Progenitor cell of endocrine pancreas (in vitro differentiated cells): ENCODE data around the gene COPS3. TPM values are rescaled to one million over a fixed set of nuclear protein-coding genes. Genes with fewer than 3 reads are reported as not detected.

Experiments
- DNase-seq: peaks from one replicate; pipeline ENCODE4 v3.0.0; 2021; ENCODE audit warnings: low spot score; ENCODE audit not compliant: unreplicated experiment
- H3K27ac Mint-ChIP-seq: 2 replicates; pipeline ENCODE4 v1.8.0; 2021; ENCODE audit warnings: mild to moderate bottlenecking, moderate library complexity, mixed read lengths
- H3K27me3 Mint-ChIP-seq: 2 replicates; pipeline ENCODE4 v1.8.0; 2021; ENCODE audit warnings: mixed read lengths
- H3K36me3 Mint-ChIP-seq: 2 replicates; pipeline ENCODE4 v1.8.0; 2022; ENCODE audit warnings: mixed read lengths; ENCODE audit not compliant: insufficient read depth
- H3K4me1 Mint-ChIP-seq: 2 replicates; pipeline ENCODE4 v1.8.0; 2021; ENCODE audit warnings: low read depth, mixed read lengths
- H3K4me3 Mint-ChIP-seq: 2 replicates; pipeline ENCODE4 v1.8.0; 2021; ENCODE audit warnings: low read depth, mild to moderate bottlenecking, moderate library complexity, mixed read lengths
- H3K9me3 Mint-ChIP-seq: 2 replicates; pipeline ENCODE4 v1.8.0; 2021; ENCODE audit warnings: low read depth, mixed read lengths
- total RNA-seq: library from RNA; stranded (reverse); gene quantifications from 2 replicates; pipeline ENCODE4 v1.2.1, GENCODE V29; 2021
- TF ChIP-seq, protein P1 (sequence below): fragments of 200-600 bp; sonication (generic); IDR thresholded peaks from one replicate; pipeline ENCODE4 v1.5.0; 2021; ENCODE audit warnings: antibody characterized with exemption, mild to moderate bottlenecking; ENCODE audit not compliant: unreplicated experiment

COPS3 gene
- total RNA-seq, 1 donor from 2014 or later = 61.5 TPM

- Mint-ChIP-seq H3K4me1 (no peaks in the 10 kb centered on the region), H3K27me3 (no peaks in the 10 kb centered on the region), H3K9me3 (no peaks in the 10 kb centered on the region), H3K27ac (no peak within 1 kb of the TSS), H3K36me3 (no peaks in the 10 kb centered on the region), H3K4me3 (no peak within 1 kb of the TSS)
- no peak for DNase-seq
- TF ChIP-seq, protein P1, sequence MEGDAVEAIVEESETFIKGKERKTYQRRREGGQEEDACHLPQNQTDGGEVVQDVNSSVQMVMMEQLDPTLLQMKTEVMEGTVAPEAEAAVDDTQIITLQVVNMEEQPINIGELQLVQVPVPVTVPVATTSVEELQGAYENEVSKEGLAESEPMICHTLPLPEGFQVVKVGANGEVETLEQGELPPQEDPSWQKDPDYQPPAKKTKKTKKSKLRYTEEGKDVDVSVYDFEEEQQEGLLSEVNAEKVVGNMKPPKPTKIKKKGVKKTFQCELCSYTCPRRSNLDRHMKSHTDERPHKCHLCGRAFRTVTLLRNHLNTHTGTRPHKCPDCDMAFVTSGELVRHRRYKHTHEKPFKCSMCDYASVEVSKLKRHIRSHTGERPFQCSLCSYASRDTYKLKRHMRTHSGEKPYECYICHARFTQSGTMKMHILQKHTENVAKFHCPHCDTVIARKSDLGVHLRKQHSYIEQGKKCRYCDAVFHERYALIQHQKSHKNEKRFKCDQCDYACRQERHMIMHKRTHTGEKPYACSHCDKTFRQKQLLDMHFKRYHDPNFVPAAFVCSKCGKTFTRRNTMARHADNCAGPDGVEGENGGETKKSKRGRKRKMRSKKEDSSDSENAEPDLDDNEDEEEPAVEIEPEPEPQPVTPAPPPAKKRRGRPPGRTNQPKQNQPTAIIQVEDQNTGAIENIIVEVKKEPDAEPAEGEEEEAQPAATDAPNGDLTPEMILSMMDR = no peak
Observed at GRCh38 chr17:17206124-17206912, 74.7 kb downstream of the COPS3 start, which contains the start of gene PLD6. Gene PLD6 (minus strand): TSS chr17:17206333. CDS start chr17:17206286, 47 bp downstream.

DNA sequence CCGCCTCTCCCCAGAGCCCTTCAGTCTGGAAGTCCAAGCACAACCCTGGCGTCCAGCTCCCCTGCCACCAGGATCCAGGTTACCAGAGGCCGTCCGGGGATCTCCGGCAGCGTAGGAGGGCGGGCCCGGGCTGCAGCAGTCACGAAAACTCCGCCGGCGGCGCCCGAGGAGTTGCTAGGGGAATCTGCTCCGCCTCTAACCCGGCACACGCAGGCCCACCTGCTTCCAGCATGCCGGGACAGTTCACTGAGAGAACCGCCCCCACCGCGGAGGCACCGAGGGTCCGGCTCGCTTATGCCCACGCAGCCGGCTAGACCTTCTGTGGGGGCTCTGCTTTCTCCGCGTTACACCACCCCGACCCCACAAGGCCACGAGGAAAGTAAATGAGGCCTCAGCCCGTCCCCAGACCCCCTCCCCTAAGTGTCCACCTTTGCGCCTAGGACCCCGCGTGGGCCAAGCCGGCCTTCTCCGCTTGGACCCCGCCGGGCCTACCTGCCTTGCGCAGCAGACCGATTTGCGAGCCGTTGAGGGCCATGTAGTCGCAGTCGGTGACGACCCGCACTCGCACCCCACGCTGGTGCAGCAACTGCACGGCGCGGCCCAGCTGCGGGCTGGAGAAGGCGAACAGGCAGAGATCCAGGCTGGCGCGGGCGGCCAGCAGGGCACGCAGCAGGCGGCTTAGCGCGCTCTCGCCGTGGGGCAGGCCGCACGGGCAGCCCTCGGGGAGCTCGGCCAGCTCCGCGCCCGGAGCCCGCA, 75.5 kb downstream of the COPS3 start:
- H3K27ac Mint-ChIP-seq = no peak overlapping the region
- no peaks in the 10 kb centered on the region for H3K4me1 Mint-ChIP-seq
- no peak for DNase-seq
- H3K36me3 Mint-ChIP-seq = no peaks in the 10 kb centered on the region
- no peaks in the 10 kb centered on the region for H3K9me3 Mint-ChIP-seq
- H3K27me3 Mint-ChIP-seq = no peaks in the 10 kb centered on the region
- H3K4me3 Mint-ChIP-seq = no peak overlapping the region
- TF ChIP-seq, protein P1 = no peak

GRCh38 chr17:17204635-17205231, 76.3 kb downstream of the COPS3 start:
- no peaks in the 10 kb centered on the region for H3K9me3 Mint-ChIP-seq
- no peak overlapping the region for H3K27ac Mint-ChIP-seq
- H3K27me3 Mint-ChIP-seq = no peaks in the 10 kb centered on the region
- H3K4me3 Mint-ChIP-seq = no peak overlapping the region
- no peaks in the 10 kb centered on the region for H3K36me3 Mint-ChIP-seq
- peaks cover 2% of the 10 kb centered on the region for H3K4me1 Mint-ChIP-seq
- TF ChIP-seq, protein P1 = no peak
- DNase-seq = no peak

DNA sequence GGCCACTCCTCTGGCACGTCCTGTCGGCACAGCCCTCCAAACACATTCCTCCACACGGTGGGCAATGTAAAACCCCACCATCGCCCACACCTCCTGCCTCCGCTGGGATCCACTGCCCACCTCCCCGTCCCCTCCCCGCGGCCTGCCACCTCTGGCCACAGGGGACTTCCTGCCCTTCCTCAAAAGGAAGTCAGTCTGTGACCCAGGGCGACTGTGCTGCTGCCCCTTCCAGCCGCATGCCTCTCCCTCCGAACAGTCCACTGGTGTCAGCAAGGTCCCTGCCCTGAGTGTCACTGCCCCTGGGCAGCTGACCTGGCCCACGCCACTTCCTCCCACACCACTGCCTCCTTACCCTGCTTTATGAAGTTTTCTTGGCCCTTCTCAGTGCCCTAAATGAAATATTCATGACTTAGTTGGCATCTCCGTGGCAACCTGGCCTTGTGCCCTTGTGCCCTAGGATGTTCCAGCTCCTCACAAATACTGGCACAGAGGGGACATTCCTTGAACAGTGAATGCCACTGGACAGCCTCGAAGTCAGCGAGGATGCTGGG, 76.9 kb downstream of the COPS3 start:
- H3K9me3 Mint-ChIP-seq = no peaks in the 10 kb centered on the region
- no peak overlapping the region for H3K4me3 Mint-ChIP-seq
- no peak for DNase-seq
- H3K4me1 Mint-ChIP-seq = peaks cover 2% of the 10 kb centered on the region
- no peaks in the 10 kb centered on the region for H3K36me3 Mint-ChIP-seq
- no peak overlapping the region for H3K27ac Mint-ChIP-seq
- TF ChIP-seq, protein P1 = no peak
- no peaks in the 10 kb centered on the region for H3K27me3 Mint-ChIP-seq

DNA sequence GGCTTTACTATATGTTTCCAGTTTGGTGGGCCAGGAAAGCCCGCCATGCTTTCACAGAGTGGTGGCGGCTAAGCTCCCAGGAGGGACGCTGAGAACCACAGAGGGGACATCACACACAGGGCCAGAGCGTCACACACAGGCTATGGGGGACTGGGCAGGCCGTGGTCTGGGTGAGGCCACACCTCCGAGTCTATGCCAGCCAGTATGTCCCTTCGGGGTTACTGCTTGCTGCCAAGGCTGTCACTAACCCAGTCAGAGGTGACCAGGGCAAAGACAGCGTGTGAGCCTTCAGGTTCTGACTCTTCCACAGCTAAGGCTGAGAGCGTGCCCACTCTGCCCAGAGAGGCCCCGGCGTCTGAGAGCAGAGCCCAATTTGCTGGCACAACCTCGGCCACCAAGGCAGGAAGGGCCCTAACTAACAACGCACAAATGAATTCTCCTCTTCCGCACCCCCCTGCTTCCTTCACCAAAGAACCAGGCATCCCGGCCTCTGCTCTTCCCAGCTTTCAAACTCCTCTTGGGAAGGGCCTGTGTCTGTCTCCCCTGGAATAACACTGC, 77.8 kb downstream of the COPS3 start:
- DNase-seq = no peak
- no peaks in the 10 kb centered on the region for H3K27me3 Mint-ChIP-seq
- H3K36me3 Mint-ChIP-seq = no peaks in the 10 kb centered on the region
- H3K27ac Mint-ChIP-seq = no peak overlapping the region
- peaks cover 2% of the 10 kb centered on the region for H3K4me1 Mint-ChIP-seq
- no peaks in the 10 kb centered on the region for H3K9me3 Mint-ChIP-seq
- TF ChIP-seq, protein P1 = no peak
- H3K4me3 Mint-ChIP-seq = no peak overlapping the region
